Upper lobe of right lung (tissue), 1 donor: ENCODE data around the gene PRKCE. TPM values are rescaled to one million over a fixed set of nuclear protein-coding genes. Genes with fewer than 3 reads are reported as not detected.
A peak's percentile ranks its signal among the peaks of the same experiment; 100 is the strongest.

ENCODE experiments used
- ATAC-seq: fragments of 200-7000 bp; cut with Tn5 transposase; one replicate; pipeline ENCODE4 v1.9.1; 2020; ENCODE audit warnings: mild to moderate bottlenecking, moderate library complexity
- DNase-seq: peaks from one replicate; pipeline ENCODE4 v3.0.0-alpha.2; 2020
- H3K27ac ChIP-seq: fragments of 200-600 bp; one replicate; pipeline ENCODE4 v1.8.0; 2022
- H3K27me3 ChIP-seq: fragments of 200-600 bp; one replicate; pipeline ENCODE4 v1.8.0; 2022; ENCODE audit warnings: mild to moderate bottlenecking
- H3K36me3 ChIP-seq: fragments of 200-600 bp; one replicate; pipeline ENCODE4 v1.8.0; 2022
- H3K4me1 ChIP-seq: fragments of 200-600 bp; one replicate; pipeline ENCODE4 v1.8.0; 2022
- H3K4me3 ChIP-seq: fragments of 200-600 bp; one replicate; pipeline ENCODE4 v1.8.0; 2022; ENCODE audit warnings: mild to moderate bottlenecking
- H3K9me3 ChIP-seq: fragments of 200-600 bp; one replicate; pipeline ENCODE4 v1.8.0; 2022
- CTCF ChIP-seq: fragments of 200-600 bp; IDR thresholded peaks from one replicate; pipeline ENCODE4 v1.8.0; 2022; ENCODE audit warnings: antibody characterized with exemption
- intact Hi-C: fragments of 100-400 bp; cut with DNase I; formaldehyde crosslinking; loops from one replicate; pipeline ENCODE4 v1.11.0; 2022
- total RNA-seq: library from RNA; stranded (reverse); fragmentation: NEBNext Ultra II Directional; extraction: Animal tissue kit (Norgen Biotek cat#: 25700); gene quantifications from one replicate; pipeline ENCODE4 v1.2.1, GENCODE V29; 2021
- donor health status: DM: no; HTN: yes; CAD: no; lungs with severe emphysema.

PRKCE gene
- total RNA-seq, 1 donor from 2014 or later: 65.6 TPM

GRCh38 chr2:45840481-45840880, 189.0 kb downstream of the PRKCE start:
- H3K27me3 ChIP-seq: no peaks in the 10 kb centered on the region
- peaks cover 31% of the 10 kb centered on the region for H3K4me1 ChIP-seq
- H3K27ac ChIP-seq: no peak overlapping the region
- DNase-seq (no peak), ATAC-seq (no peak)
- intact Hi-C loops: no loop called here
- TF ChIP-seq CTCF: no peak
- no peaks in the 10 kb centered on the region for H3K9me3 ChIP-seq
- no peaks in the 10 kb centered on the region for H3K36me3 ChIP-seq
- no peak overlapping the region for H3K4me3 ChIP-seq

GRCh38 chr2:45841752-45842407, 190.4 kb downstream of the PRKCE start:
- intact Hi-C loops: no loop called here
- DNase-seq: no peak
- no peak for TF ChIP-seq CTCF
- Histone ChIP-seq H3K36me3 (no peaks in the 10 kb centered on the region), H3K4me1 (peaks cover 26% of the 10 kb centered on the region), H3K27me3 (no peaks in the 10 kb centered on the region), H3K27ac (no peak overlapping the region), H3K4me3 (no peak overlapping the region), H3K9me3 (no peaks in the 10 kb centered on the region)
- ATAC-seq: no peak

GRCh38 chr2:45843136-45843535, 191.7 kb downstream of the PRKCE start:
- H3K4me3 ChIP-seq: no peak overlapping the region
- intact Hi-C loops: no loop called here

GRCh38 chr2:45844796-45845457, 193.5 kb downstream of the PRKCE start:
- Histone ChIP-seq H3K36me3 (no peaks in the 10 kb centered on the region), H3K9me3 (no peaks in the 10 kb centered on the region), H3K27ac (no peak overlapping the region), H3K4me1 (peaks cover 19% of the 10 kb centered on the region), H3K27me3 (no peaks in the 10 kb centered on the region), H3K4me3 (no peak overlapping the region)
- TF ChIP-seq CTCF: no peak
- ATAC-seq (no peak), DNase-seq (no peak)
- intact Hi-C loops: no loop called here

More at GRCh38 chr2:45843136-45843535, 191.7 kb downstream of the PRKCE start:
- no peaks in the 10 kb centered on the region for H3K27me3 ChIP-seq
- TF ChIP-seq CTCF: no peak
- H3K27ac ChIP-seq: no peak overlapping the region
- peaks cover 25% of the 10 kb centered on the region for H3K4me1 ChIP-seq
- DNase-seq (no peak), ATAC-seq (peak; percentile 12)
- no peaks in the 10 kb centered on the region for H3K36me3 ChIP-seq
- no peaks in the 10 kb centered on the region for H3K9me3 ChIP-seq

- no peak for ATAC-seq
- H3K27ac ChIP-seq: no peak overlapping the region
- TF ChIP-seq CTCF: no peak
- DNase-seq: no peak
- H3K36me3 ChIP-seq: no peaks in the 10 kb centered on the region
- H3K27me3 ChIP-seq: no peaks in the 10 kb centered on the region
- intact Hi-C loops: no loop called here
- H3K4me1 ChIP-seq: peaks cover 14% of the 10 kb centered on the region
- no peak overlapping the region for H3K4me3 ChIP-seq
- no peaks in the 10 kb centered on the region for H3K9me3 ChIP-seq
Observed at GRCh38 chr2:45845566-45845965, 194.1 kb downstream of the PRKCE start.
